IMR-90 (cell line): Measurements from ENCODE around the gene GRHL3. TPM values are rescaled to one million over a fixed set of nuclear protein-coding genes. Genes with fewer than 3 reads are reported as not detected.

ENCODE experiments used
- ATAC-seq: fragments of 200-7000 bp; cut with Tn5 transposase; 2 replicates; pipeline ENCODE4 v1.9.1; 2020; ENCODE audit warnings: low read depth, mild to moderate bottlenecking, moderate library complexity
- BruUV-seq: library from RNA; stranded (reverse); fragments of 400-500 nt; replicated peaks from 2 replicates; lab custom pipeline; 2021; lab: Mats Ljungman, UMichigan
- CTCF ChIA-PET: fragments of 300-600 bp; formaldehyde crosslinking; extraction: SDS; loops from one replicate; lab custom pipeline; 2021; ENCODE audit warnings: antibody characterized with exemption; lab: Yijun Ruan, JAX
- POLR2A ChIA-PET: fragments of 300-600 bp; sonication (Branson Sonifier 250); formaldehyde crosslinking; loops from one replicate; lab custom pipeline; 2022; ENCODE audit warnings: antibody characterized with exemption; ENCODE audit not compliant: unreplicated experiment; lab: Charles Lee
- DNase-seq: peaks from one replicate; pipeline ENCODE4 v3.0.0; 2013
- H2AFZ ChIP-seq: replicated peaks from 2 replicates; pipeline ENCODE3; 2013; ENCODE audit warnings: low read length, mild to moderate bottlenecking; ENCODE audit not compliant: poor library complexity
- H2AK5ac ChIP-seq: 2 replicates; pipeline ENCODE4 v1.6.1; 2013; ENCODE audit warnings: low read depth, low read length, inconsistent platforms
- H2AK9ac ChIP-seq: replicated peaks from 2 replicates; pipeline ENCODE3; 2013; ENCODE audit warnings: mild to moderate bottlenecking, low read depth, low read length, moderate library complexity; ENCODE audit not compliant: poor library complexity
- H2BK120ac ChIP-seq: 2 replicates; pipeline ENCODE4 v1.6.1; 2013; ENCODE audit warnings: low read depth, low read length, inconsistent platforms
- H2BK15ac ChIP-seq: 3 replicates; pipeline ENCODE4 v1.6.1; 2013; ENCODE audit warnings: low read depth, low read length, inconsistent platforms
- H2BK20ac ChIP-seq: 2 replicates; pipeline ENCODE4 v1.6.1; 2013; ENCODE audit warnings: low read depth, mild to moderate bottlenecking, inconsistent platforms, low read length, moderate library complexity
- H2BK5ac ChIP-seq: 2 replicates; pipeline ENCODE4 v1.6.1; 2013; ENCODE audit warnings: mild to moderate bottlenecking, low read depth, low read length, inconsistent platforms; ENCODE audit not compliant: poor library complexity, severe bottlenecking
- H3K14ac ChIP-seq: replicated peaks from 2 replicates; pipeline ENCODE4 v1.6.1; 2013; ENCODE audit warnings: low read depth, low read length, inconsistent platforms
- H3K18ac ChIP-seq: 2 replicates; pipeline ENCODE4 v1.6.1; 2013; ENCODE audit warnings: low read depth, low read length, control low read depth
- H3K23ac ChIP-seq: 2 replicates; pipeline ENCODE4 v1.6.1; 2013; ENCODE audit warnings: low read depth, low read length, inconsistent platforms
- H3K27ac ChIP-seq: 2 replicates; pipeline ENCODE4 v1.5.1; 2013; ENCODE audit warnings: mild to moderate bottlenecking, control low read depth, low read length; ENCODE audit not compliant: insufficient read depth
- H3K27me3 ChIP-seq: 2 replicates; pipeline ENCODE4 v1.6.1; 2013; ENCODE audit warnings: low read length; ENCODE audit not compliant: control insufficient read depth, insufficient read depth
- H3K36me3 ChIP-seq: 2 replicates; pipeline ENCODE4 v1.6.1; 2013; ENCODE audit warnings: low read length, mixed read lengths; ENCODE audit not compliant: control insufficient read depth, insufficient read depth
- H3K4ac ChIP-seq: 2 replicates; pipeline ENCODE4 v1.6.1; 2013; ENCODE audit warnings: low read depth, low read length, inconsistent platforms
- H3K4me1 ChIP-seq: 2 replicates; pipeline ENCODE4 v1.6.1; 2013; ENCODE audit warnings: low read length, mixed read lengths; ENCODE audit not compliant: control insufficient read depth, insufficient read depth
- H3K4me2 ChIP-seq: 2 replicates; pipeline ENCODE4 v1.6.1; 2013; ENCODE audit warnings: low read depth, mild to moderate bottlenecking, control low read depth, low read length, moderate library complexity
- H3K4me3 ChIP-seq: 2 replicates; pipeline ENCODE4 v1.5.1; 2013; ENCODE audit warnings: low read depth, mild to moderate bottlenecking, control low read depth, low read length, moderate library complexity; ENCODE audit not compliant: insufficient read depth
- H3K56ac ChIP-seq: 2 replicates; pipeline ENCODE4 v1.6.1; 2013; ENCODE audit warnings: low read length, inconsistent platforms; ENCODE audit not compliant: insufficient read depth; ENCODE audit errors: extremely low read depth
- H3K79me1 ChIP-seq, 2 experiments: 2 replicates each; pipeline ENCODE4 v1.6.1; 2013; ENCODE audit warnings: low read length in 2 of 2, inconsistent platforms in 1 of 2, low read depth in 1 of 2
- H3K9ac ChIP-seq: 2 replicates; pipeline ENCODE4 v1.6.1; 2013; ENCODE audit warnings: low read depth, low read length, control low read depth
- H3K9me1 ChIP-seq: 2 replicates; pipeline ENCODE4 v1.6.1; 2013; ENCODE audit warnings: low read length, inconsistent platforms; ENCODE audit not compliant: insufficient read depth
- H3K9me3 ChIP-seq: 2 replicates; pipeline ENCODE4 v1.6.1; 2013; ENCODE audit warnings: low read length; ENCODE audit not compliant: control insufficient read depth, insufficient read depth
- H4K20me1 ChIP-seq: 2 replicates; pipeline ENCODE4 v1.6.1; 2013; ENCODE audit warnings: low read length, inconsistent platforms; ENCODE audit not compliant: insufficient read depth
- H4K5ac ChIP-seq: 2 replicates; pipeline ENCODE4 v1.6.1; 2013; ENCODE audit warnings: mild to moderate bottlenecking, low read depth, low read length, control low read depth
- H4K8ac ChIP-seq, 2 experiments: 2 replicates each; pipeline ENCODE4 v1.6.1; 2013; ENCODE audit warnings: low read depth in 2 of 2, low read length in 2 of 2, control low read depth in 1 of 2, inconsistent platforms in 1 of 2
- H4K91ac ChIP-seq: 2 replicates; pipeline ENCODE4 v1.6.1; 2013; ENCODE audit warnings: low read depth, low read length, inconsistent platforms; ENCODE audit not compliant: insufficient read depth
- FOS ChIP-seq: fragments of 150-350 bp; IDR thresholded peaks from 2 replicates; pipeline ENCODE4 v1.6.1; 2016; ENCODE audit warnings: low read depth, low read length
- SMC3 ChIP-seq: fragments of 150-350 bp; IDR thresholded peaks from 2 replicates; pipeline ENCODE4 v1.6.1; 2016; ENCODE audit warnings: low read depth, mild to moderate bottlenecking, antibody characterized with exemption, low read length, moderate library complexity
- WGBS, 2 experiments: methylation state at CpG; one replicate each; pipeline versions ENCODE4 v1.1.5 to v1.1.7; 2013; ENCODE audit warnings: missing lambda C conversion rate in 2 of 2; ENCODE audit not compliant: insufficient read length in 1 of 2; ENCODE audit errors: extremely low coverage in 2 of 2; 5-methylcytosine and 5-hydroxymethylcytosine counted together
- dilution Hi-C: fragments of 300-500 bp; cut with HindIII; formaldehyde crosslinking; loops from one replicate; pipeline ENCODE4 v1.14.3; 2018; ENCODE audit warnings: low sequenced_read_pairs; ENCODE audit not compliant: unreplicated experiment
- in situ Hi-C: fragments of 300-500 bp; cut with MboI; formaldehyde crosslinking; loops from 3 replicates; pipeline ENCODE4 v1.14.3; 2019; ENCODE audit warnings: low sequenced_read_pairs, inconsistent platforms, mixed read lengths
- intact Hi-C: fragments of 100-400 bp; cut with micrococcal nuclease; formaldehyde crosslinking; loops from 2 replicates; pipeline ENCODE4 v1.10.0; 2022
- polyA plus RNA-seq, 3 experiments: library from polyadenylated mRNA; depleted of rRNA; stranded (reverse); fragments of >200 nt; gene quantifications; 2 replicates each; pipeline ENCODE4 v1.2.3, GENCODE V29; 2012; ENCODE audit warnings: low replicate concordance in 1 of 3
- total RNA-seq: library from RNA; depleted of rRNA; stranded (reverse); fragments of >200 nt; gene quantifications from 2 replicates; pipeline ENCODE4 v1.2.3, GENCODE V29; 2012

The GRHL3 gene
- total and polyA plus RNA-seq, 2 of the 4 experiments (the other 2 are of a cell fraction): not detected

GRCh38 chr1:24400065-24400464 is 80.9 kb downstream of the GRHL3 start:
- Histone ChIP-seq H3K4me3 (no peak overlapping the region), H2AK5ac (no peak overlapping the region), H3K4me2 (no peak overlapping the region), H3K27ac (no peak overlapping the region), H4K5ac (no peak overlapping the region), H2BK15ac (no peak overlapping the region), H4K91ac (no peak overlapping the region), H3K9me1 (peaks cover 8% of the 10 kb centered on the region; the same call in 1 of the 2 replicates), H3K4ac (no peak overlapping the region), H3K14ac (no peak overlapping the region), H2AK9ac (no peak overlapping the region), H3K9me3 (no peaks in the 10 kb centered on the region), H3K18ac (no peak overlapping the region), H3K23ac (no peak overlapping the region), H3K36me3 (no peaks in the 10 kb centered on the region), H2BK5ac (no peak overlapping the region), H3K9ac (no peak overlapping the region), H2BK20ac (no peak overlapping the region), H3K79me1 (peaks cover 0 to 11% of the 10 kb centered on the region in 2 experiments; a peak in 2 of 4 replicates), H3K27me3 (no peaks in the 10 kb centered on the region), H2AFZ (no peak overlapping the region), H4K20me1 (no peaks in the 10 kb centered on the region), H4K8ac (no peak overlapping the region), H2BK120ac (no peak overlapping the region), H3K4me1 (peaks cover 6% of the 10 kb centered on the region; the same call in 1 of the 2 replicates), H3K56ac (no peak overlapping the region)
- ChIA-PET POLR2A (no interaction called here), CTCF (interaction anchor here (0.5 to 2.7 kb wide), 3 partner anchors 9 to 26 kb away, joined by 4 to 8 read pairs (median 5); partner anchors contain the start of gene NIPAL3)
- in situ Hi-C loops: no loop called here
- intact Hi-C loops: no loop called here
- DNase-seq (peak; percentile 73), ATAC-seq (peak; percentile 79)
- TF ChIP-seq FOS: 0 out of 2 replicates have a peak, but pooled peaks have one; percentile 11
- TF ChIP-seq SMC3: no peak
- no TSS peak for BruUV-seq
- no CpG with 5 or more reads among the region's 1 CpG for WGBS, 2 experiments
- dilution Hi-C loops: no loop called here
